ENCODE results near the gene MTMR3.

DNA sequence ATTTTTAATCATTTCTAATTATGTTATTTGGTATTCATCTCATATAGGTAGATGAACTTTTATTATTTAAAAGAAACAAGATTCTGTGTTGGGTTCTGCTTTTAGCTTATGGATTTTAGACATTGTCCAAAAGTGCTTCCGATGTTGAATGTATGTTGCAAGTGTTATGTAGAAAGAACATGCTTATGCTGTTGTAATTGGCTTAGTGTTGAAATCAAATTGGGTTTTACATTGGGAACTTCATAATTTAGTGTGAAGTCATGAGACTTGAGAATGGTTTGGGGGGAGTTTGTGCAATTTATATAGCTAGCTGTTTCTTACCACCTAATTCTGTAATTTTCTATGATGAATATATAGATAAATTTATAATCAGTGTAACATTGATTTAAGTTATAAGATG, 3.6 kb downstream of the MTMR3 start:
- TF ChIP-seq, protein P1, sequence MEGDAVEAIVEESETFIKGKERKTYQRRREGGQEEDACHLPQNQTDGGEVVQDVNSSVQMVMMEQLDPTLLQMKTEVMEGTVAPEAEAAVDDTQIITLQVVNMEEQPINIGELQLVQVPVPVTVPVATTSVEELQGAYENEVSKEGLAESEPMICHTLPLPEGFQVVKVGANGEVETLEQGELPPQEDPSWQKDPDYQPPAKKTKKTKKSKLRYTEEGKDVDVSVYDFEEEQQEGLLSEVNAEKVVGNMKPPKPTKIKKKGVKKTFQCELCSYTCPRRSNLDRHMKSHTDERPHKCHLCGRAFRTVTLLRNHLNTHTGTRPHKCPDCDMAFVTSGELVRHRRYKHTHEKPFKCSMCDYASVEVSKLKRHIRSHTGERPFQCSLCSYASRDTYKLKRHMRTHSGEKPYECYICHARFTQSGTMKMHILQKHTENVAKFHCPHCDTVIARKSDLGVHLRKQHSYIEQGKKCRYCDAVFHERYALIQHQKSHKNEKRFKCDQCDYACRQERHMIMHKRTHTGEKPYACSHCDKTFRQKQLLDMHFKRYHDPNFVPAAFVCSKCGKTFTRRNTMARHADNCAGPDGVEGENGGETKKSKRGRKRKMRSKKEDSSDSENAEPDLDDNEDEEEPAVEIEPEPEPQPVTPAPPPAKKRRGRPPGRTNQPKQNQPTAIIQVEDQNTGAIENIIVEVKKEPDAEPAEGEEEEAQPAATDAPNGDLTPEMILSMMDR (IDR thresholded peaks at IDR 0.05): no peak
- TF ChIP-seq RXRA (IDR thresholded peaks at IDR 0.05; ENCODE audit: borderline replicate concordance, low read depth): no peak
- TF ChIP-seq ELF1 (IDR thresholded peaks at IDR 0.05): no peak
- TF ChIP-seq, protein P2, sequence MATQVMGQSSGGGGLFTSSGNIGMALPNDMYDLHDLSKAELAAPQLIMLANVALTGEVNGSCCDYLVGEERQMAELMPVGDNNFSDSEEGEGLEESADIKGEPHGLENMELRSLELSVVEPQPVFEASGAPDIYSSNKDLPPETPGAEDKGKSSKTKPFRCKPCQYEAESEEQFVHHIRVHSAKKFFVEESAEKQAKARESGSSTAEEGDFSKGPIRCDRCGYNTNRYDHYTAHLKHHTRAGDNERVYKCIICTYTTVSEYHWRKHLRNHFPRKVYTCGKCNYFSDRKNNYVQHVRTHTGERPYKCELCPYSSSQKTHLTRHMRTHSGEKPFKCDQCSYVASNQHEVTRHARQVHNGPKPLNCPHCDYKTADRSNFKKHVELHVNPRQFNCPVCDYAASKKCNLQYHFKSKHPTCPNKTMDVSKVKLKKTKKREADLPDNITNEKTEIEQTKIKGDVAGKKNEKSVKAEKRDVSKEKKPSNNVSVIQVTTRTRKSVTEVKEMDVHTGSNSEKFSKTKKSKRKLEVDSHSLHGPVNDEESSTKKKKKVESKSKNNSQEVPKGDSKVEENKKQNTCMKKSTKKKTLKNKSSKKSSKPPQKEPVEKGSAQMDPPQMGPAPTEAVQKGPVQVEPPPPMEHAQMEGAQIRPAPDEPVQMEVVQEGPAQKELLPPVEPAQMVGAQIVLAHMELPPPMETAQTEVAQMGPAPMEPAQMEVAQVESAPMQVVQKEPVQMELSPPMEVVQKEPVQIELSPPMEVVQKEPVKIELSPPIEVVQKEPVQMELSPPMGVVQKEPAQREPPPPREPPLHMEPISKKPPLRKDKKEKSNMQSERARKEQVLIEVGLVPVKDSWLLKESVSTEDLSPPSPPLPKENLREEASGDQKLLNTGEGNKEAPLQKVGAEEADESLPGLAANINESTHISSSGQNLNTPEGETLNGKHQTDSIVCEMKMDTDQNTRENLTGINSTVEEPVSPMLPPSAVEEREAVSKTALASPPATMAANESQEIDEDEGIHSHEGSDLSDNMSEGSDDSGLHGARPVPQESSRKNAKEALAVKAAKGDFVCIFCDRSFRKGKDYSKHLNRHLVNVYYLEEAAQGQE (IDR thresholded peaks at IDR 0.05; ENCODE audit: low read depth, low read length): no peak
- TF ChIP-seq, protein P3, sequence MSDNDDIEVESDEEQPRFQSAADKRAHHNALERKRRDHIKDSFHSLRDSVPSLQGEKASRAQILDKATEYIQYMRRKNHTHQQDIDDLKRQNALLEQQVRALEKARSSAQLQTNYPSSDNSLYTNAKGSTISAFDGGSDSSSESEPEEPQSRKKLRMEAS (IDR thresholded peaks at IDR 0.05; ENCODE audit: low read depth): no peak
- TF ChIP-seq, protein P4, sequence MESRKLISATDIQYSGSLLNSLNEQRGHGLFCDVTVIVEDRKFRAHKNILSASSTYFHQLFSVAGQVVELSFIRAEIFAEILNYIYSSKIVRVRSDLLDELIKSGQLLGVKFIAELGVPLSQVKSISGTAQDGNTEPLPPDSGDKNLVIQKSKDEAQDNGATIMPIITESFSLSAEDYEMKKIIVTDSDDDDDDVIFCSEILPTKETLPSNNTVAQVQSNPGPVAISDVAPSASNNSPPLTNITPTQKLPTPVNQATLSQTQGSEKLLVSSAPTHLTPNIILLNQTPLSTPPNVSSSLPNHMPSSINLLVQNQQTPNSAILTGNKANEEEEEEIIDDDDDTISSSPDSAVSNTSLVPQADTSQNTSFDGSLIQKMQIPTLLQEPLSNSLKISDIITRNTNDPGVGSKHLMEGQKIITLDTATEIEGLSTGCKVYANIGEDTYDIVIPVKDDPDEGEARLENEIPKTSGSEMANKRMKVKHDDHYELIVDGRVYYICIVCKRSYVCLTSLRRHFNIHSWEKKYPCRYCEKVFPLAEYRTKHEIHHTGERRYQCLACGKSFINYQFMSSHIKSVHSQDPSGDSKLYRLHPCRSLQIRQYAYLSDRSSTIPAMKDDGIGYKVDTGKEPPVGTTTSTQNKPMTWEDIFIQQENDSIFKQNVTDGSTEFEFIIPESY (IDR thresholded peaks at IDR 0.05; ENCODE audit: borderline replicate concordance, low read depth): no peak
- TF ChIP-seq, protein P5, sequence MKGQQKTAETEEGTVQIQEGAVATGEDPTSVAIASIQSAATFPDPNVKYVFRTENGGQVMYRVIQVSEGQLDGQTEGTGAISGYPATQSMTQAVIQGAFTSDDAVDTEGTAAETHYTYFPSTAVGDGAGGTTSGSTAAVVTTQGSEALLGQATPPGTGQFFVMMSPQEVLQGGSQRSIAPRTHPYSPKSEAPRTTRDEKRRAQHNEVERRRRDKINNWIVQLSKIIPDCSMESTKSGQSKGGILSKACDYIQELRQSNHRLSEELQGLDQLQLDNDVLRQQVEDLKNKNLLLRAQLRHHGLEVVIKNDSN (IDR thresholded peaks at IDR 0.05; ENCODE audit: borderline replicate concordance, low read depth): no peak
- no peak for TF ChIP-seq TAF1 (IDR thresholded peaks at IDR 0.05; ENCODE audit: borderline replicate concordance, low read depth, low read length)
- no peak for TF ChIP-seq FOXJ3 (CRISPR knock-in tag; IDR thresholded peaks at IDR 0.05)
- no peak for TF ChIP-seq JUND (IDR thresholded peaks at IDR 0.05)
- TF ChIP-seq GABPA (IDR thresholded peaks at IDR 0.05; ENCODE audit: low read depth): no peak
- no peak for TF ChIP-seq EZH2phosphoT487 (IDR thresholded peaks at IDR 0.05; ENCODE audit: borderline replicate concordance, low read depth)
